Mesendoderm (in vitro differentiated cells): ENCODE data around the gene PHF12.
"Not testable (repeated sequence)": the region's sequence is repeated elsewhere in the genome, so short reads cannot be mapped to it uniquely, and the experiment has no call there.

Experiments
- DNase-seq: peaks from one replicate; pipeline ENCODE4 v3.0.0; 2013
- H2AK5ac ChIP-seq: 2 replicates; pipeline ENCODE4 v1.6.1; 2013; ENCODE audit warnings: low read length, inconsistent platforms
- H2BK120ac ChIP-seq: 2 replicates; pipeline ENCODE4 v1.6.1; 2013; ENCODE audit warnings: low read depth, mild to moderate bottlenecking, low read length, moderate library complexity, mixed read lengths
- H2BK15ac ChIP-seq: replicated peaks from 2 replicates; pipeline ENCODE4 v1.6.1; 2013; ENCODE audit warnings: low read depth, mild to moderate bottlenecking, moderate library complexity
- H2BK5ac ChIP-seq: 2 replicates; pipeline ENCODE4 v1.6.1; 2013; ENCODE audit warnings: low read length, inconsistent platforms
- H3K18ac ChIP-seq: 2 replicates; pipeline ENCODE4 v1.6.1; 2013; ENCODE audit warnings: mild to moderate bottlenecking, low read length, mixed read lengths
- H3K23ac ChIP-seq: one replicate; pipeline ENCODE4 v1.6.1; 2013; ENCODE audit warnings: low read length
- H3K27ac ChIP-seq: 2 replicates; pipeline ENCODE4 v1.5.1; 2013; ENCODE audit warnings: low read depth, mild to moderate bottlenecking, inconsistent platforms, low read length, moderate library complexity
- H3K27me3 ChIP-seq: 2 replicates; pipeline ENCODE4 v1.6.1; 2013; ENCODE audit warnings: low read length, control low read depth, mild to moderate bottlenecking, inconsistent platforms; ENCODE audit not compliant: insufficient read depth, poor library complexity
- H3K36me3 ChIP-seq: 2 replicates; pipeline ENCODE4 v1.6.1; 2013; ENCODE audit warnings: low read length, inconsistent platforms; ENCODE audit not compliant: control insufficient read depth, insufficient read depth
- H3K4ac ChIP-seq: one replicate; pipeline ENCODE4 v1.6.1; 2013; ENCODE audit warnings: low read depth, mild to moderate bottlenecking, low read length, moderate library complexity
- H3K4me1 ChIP-seq: 2 replicates; pipeline ENCODE4 v1.6.1; 2013; ENCODE audit warnings: low read depth, low read length, inconsistent platforms; ENCODE audit not compliant: control insufficient read depth
- H3K4me2 ChIP-seq: 2 replicates; pipeline ENCODE4 v1.6.1; 2013; ENCODE audit warnings: low read length
- H3K4me3 ChIP-seq: 2 replicates; pipeline ENCODE4 v1.5.1; 2013; ENCODE audit warnings: mild to moderate bottlenecking, low read length
- H3K56ac ChIP-seq: one replicate; pipeline ENCODE4 v1.6.1; 2013; ENCODE audit warnings: low read length
- H3K79me1 ChIP-seq: 2 replicates; pipeline ENCODE4 v1.6.1; 2013; ENCODE audit warnings: low read length, inconsistent platforms
- H3K79me2 ChIP-seq: 2 replicates; pipeline ENCODE4 v1.6.1; 2013; ENCODE audit warnings: mild to moderate bottlenecking, low read length; ENCODE audit not compliant: control insufficient read depth, insufficient read depth
- H3K9ac ChIP-seq: 2 replicates; pipeline ENCODE4 v1.6.1; 2013; ENCODE audit warnings: low read length, inconsistent platforms
- H4K5ac ChIP-seq: one replicate; pipeline ENCODE4 v1.6.1; 2013; ENCODE audit warnings: low read length
- H4K8ac ChIP-seq: one replicate; pipeline ENCODE4 v1.6.1; 2013; ENCODE audit warnings: low read depth, mild to moderate bottlenecking, control low read depth, low read length, moderate library complexity
- WGBS: extraction: QIAGEN DNeasy Blood & Tissue Kit; methylation state at CpG from one replicate; pipeline ENCODE4 v1.1.7; 2013; ENCODE audit warnings: low lambda C conversion rate, missing lambda C conversion rate; ENCODE audit not compliant: insufficient coverage; ENCODE audit errors: extremely low coverage; 5-methylcytosine and 5-hydroxymethylcytosine counted together

PHF12 gene

GRCh38 chr17:28896884-28897768 lies 54.2 kb downstream of the PHF12 start, which contains the start of gene FLOT2:
FLOT2 (minus strand) TSS chr17:28897733; CDS start chr17:28897574, 159 bp downstream.
- H2BK15ac ChIP-seq, result no peak within 1 kb of the TSS
- H3K36me3 ChIP-seq, result no peaks in the 10 kb centered on the region
- H3K4ac ChIP-seq, result peak within 1 kb of the TSS; percentile 49
- peak within 1 kb of the TSS; percentile 78 for H2BK5ac ChIP-seq
- H3K79me2 ChIP-seq, result no peaks in the 10 kb centered on the region
- H3K4me2 ChIP-seq, result peak within 1 kb of the TSS; percentile 89
- peak within 1 kb of the TSS; percentile 98 for H4K5ac ChIP-seq
- no peak within 1 kb of the TSS for H4K8ac ChIP-seq
- H3K56ac ChIP-seq, result peak within 1 kb of the TSS; percentile 99
- peak within 1 kb of the TSS; percentile 97 for H3K9ac ChIP-seq
- H3K4me1 ChIP-seq, result peaks cover 7% of the 10 kb centered on the region
- H3K23ac ChIP-seq, result peak within 1 kb of the TSS; percentile 66
- peak within 1 kb of the TSS; percentile 94 for H3K27ac ChIP-seq
- H3K18ac ChIP-seq, result peak within 1 kb of the TSS; percentile 68
- peak within 1 kb of the TSS; percentile 96 for H2AK5ac ChIP-seq
- WGBS, result no CpG with 5 or more reads among the region's 73 CpGs
- H3K27me3 ChIP-seq, result no peaks in the 10 kb centered on the region
- DNase-seq, result peak; percentile 69
- peak within 1 kb of the TSS; percentile 86 for H3K4me3 ChIP-seq
- peak within 1 kb of the TSS; percentile 3 for H2BK120ac ChIP-seq
- H3K79me1 ChIP-seq, result peaks cover 4% of the 10 kb centered on the region

GRCh38 chr17:28896491-28896883 lies 54.8 kb downstream of the PHF12 start:
- Histone ChIP-seq H3K79me2 (no peaks in the 10 kb centered on the region), H2BK5ac (no peak overlapping the region), H4K8ac (no peak overlapping the region), H3K27me3 (no peaks in the 10 kb centered on the region), H3K23ac (no peak overlapping the region), H3K4ac (no peak overlapping the region), H2AK5ac (no peak overlapping the region), H3K56ac (peak overlapping the region; percentile 99), H3K9ac (peak overlapping the region; percentile 97), H2BK120ac (no peak overlapping the region), H3K36me3 (no peaks in the 10 kb centered on the region), H3K27ac (no peak overlapping the region), H3K18ac (no peak overlapping the region), H3K4me2 (peak overlapping the region; percentile 88), H2BK15ac (no peak overlapping the region), H3K4me3 (peak overlapping the region; percentile 86), H3K4me1 (peaks cover 4% of the 10 kb centered on the region), H4K5ac (no peak overlapping the region), H3K79me1 (peaks cover 4% of the 10 kb centered on the region)
- WGBS, result no CpG with 5 or more reads among the region's 5 CpGs
- DNase-seq, result peak; percentile 49

GRCh38 chr17:28895794-28896447 lies 55.4 kb downstream of the PHF12 start:
- Histone ChIP-seq H3K56ac (peak overlapping the region; percentile 99), H3K4ac (no peak overlapping the region), H3K36me3 (no peaks in the 10 kb centered on the region), H2BK5ac (no peak overlapping the region), H3K4me3 (no peak overlapping the region), H3K27me3 (no peaks in the 10 kb centered on the region), H3K4me2 (peak overlapping the region; percentile 88), H3K18ac (no peak overlapping the region), H3K79me2 (no peaks in the 10 kb centered on the region), H2BK15ac (no peak overlapping the region), H2BK120ac (no peak overlapping the region), H3K4me1 (peaks cover 4% of the 10 kb centered on the region), H3K79me1 (peaks cover 4% of the 10 kb centered on the region), H3K9ac (peak overlapping the region; percentile 97), H3K23ac (no peak overlapping the region), H3K27ac (no peak overlapping the region), H4K8ac (no peak overlapping the region), H4K5ac (no peak overlapping the region), H2AK5ac (no peak overlapping the region)
- no CpG with 5 or more reads among the region's 3 CpGs for WGBS
- DNase-seq, result no peak

- not testable (repeated sequence) for H4K8ac ChIP-seq
Measured at GRCh38 chr17:28893248-28894183, 57.8 kb downstream of the PHF12 start.

GRCh38 chr17:28892024-28892423 lies 59.3 kb downstream of the PHF12 start:
- H3K36me3 ChIP-seq, result no peaks in the 10 kb centered on the region
- H3K4me1 ChIP-seq, result peaks cover 4% of the 10 kb centered on the region
- no peak overlapping the region for H3K9ac ChIP-seq
- H3K4me3 ChIP-seq, result no peak overlapping the region
- no peak overlapping the region for H3K4ac ChIP-seq
- DNase-seq, result no peak
- no peak overlapping the region for H2BK120ac ChIP-seq
- no peak overlapping the region for H3K23ac ChIP-seq
- H2BK5ac ChIP-seq, result no peak overlapping the region
- no peak overlapping the region for H2BK15ac ChIP-seq
- H3K79me1 ChIP-seq, result peaks cover 4% of the 10 kb centered on the region
- no peaks in the 10 kb centered on the region for H3K79me2 ChIP-seq
- no peak overlapping the region for H3K56ac ChIP-seq
- no peaks in the 10 kb centered on the region for H3K27me3 ChIP-seq
- H3K18ac ChIP-seq, result no peak overlapping the region
- no peak overlapping the region for H3K27ac ChIP-seq
- no CpG with 5 or more reads among the region's 4 CpGs for WGBS
- H4K8ac ChIP-seq, result no peak overlapping the region
- no peak overlapping the region for H2AK5ac ChIP-seq
- no peak overlapping the region for H4K5ac ChIP-seq
- H3K4me2 ChIP-seq, result no peak overlapping the region

More at GRCh38 chr17:28893248-28894183, 57.8 kb downstream of the PHF12 start:
- H3K36me3 ChIP-seq, DNase-seq, H3K4me1 ChIP-seq, H3K79me2 ChIP-seq, H3K18ac ChIP-seq, H3K27ac ChIP-seq, H3K4ac ChIP-seq, H3K9ac ChIP-seq, H3K56ac ChIP-seq, H2BK15ac ChIP-seq, H3K4me3 ChIP-seq, H2AK5ac ChIP-seq, H3K23ac ChIP-seq, H2BK120ac ChIP-seq, H3K79me1 ChIP-seq, H3K27me3 ChIP-seq, H4K5ac ChIP-seq, H3K4me2 ChIP-seq, H2BK5ac ChIP-seq: not testable (repeated sequence)
- no CpG with 5 or more reads among the region's 16 CpGs for WGBS
